K562 (cell line): ENCODE measurements around the gene DPYSL4.

Experiments used
- CBFB ChIP-seq: sonication (generic); formaldehyde crosslinking; IDR thresholded peaks from 2 replicates; pipeline ENCODE4 v1.4.0; 2020; ENCODE audit warnings: mild to moderate bottlenecking, missing genetic modification reagents
- FOXA1 ChIP-seq: fragments of 450-650 bp; IDR thresholded peaks from 2 replicates; pipeline ENCODE4 v1.6.1; 2016; ENCODE audit warnings: mild to moderate bottlenecking, borderline replicate concordance
- HNRNPL ChIP-seq: fragments of 200-400 bp; formaldehyde crosslinking; IDR thresholded peaks from 2 replicates; pipeline ENCODE4 v1.6.1; 2017; ENCODE audit warnings: low read depth, mild to moderate bottlenecking, low read length
- IRF2 ChIP-seq: sonication (generic); formaldehyde crosslinking; IDR thresholded peaks from 2 replicates; pipeline ENCODE4 v1.8.1; 2022; ENCODE audit warnings: mild to moderate bottlenecking, missing genetic modification reagents
- MYNN ChIP-seq, 2 experiments: sonication (generic); formaldehyde crosslinking in 1 of 2; IDR thresholded peaks; 2 replicates each; pipeline versions ENCODE4 v1.5.0 to v1.6.1; 2016 to 2020; ENCODE audit warnings: antibody characterized with exemption in 1 of 2, missing genetic modification reagents in 1 of 2
- RAD21 ChIP-seq, 2 experiments: fragments of 250-450 bp in 1 of 2; fragments of 450-650 bp in 1 of 2; sonication (Bioruptor Pico) in 1 of 2; formaldehyde crosslinking in 1 of 2; IDR thresholded peaks in 1 of 2; conservative IDR thresholded peaks in 1 of 2; 2 replicates each; pipeline versions ENCODE4 v1.4.0 to v1.8.0; 2020 to 2022; ENCODE audit warnings: mild to moderate bottlenecking in 2 of 2, moderate library complexity in 1 of 2
- ZNF589 ChIP-seq: fragments of 200-800 bp; sonication (Bioruptor generic); IDR thresholded peaks from 2 replicates; pipeline ENCODE4 v1.6.1; 2016; ENCODE audit warnings: low read depth, missing genetic modification characterization, missing compliant biosample characterization
- TF ChIP-seq, protein P1 (sequence below): fragments of 200-800 bp; sonication (Bioruptor generic); IDR thresholded peaks from 2 replicates; pipeline ENCODE4 v1.6.1; 2017; ENCODE audit warnings: missing genetic modification characterization, missing compliant biosample characterization
- TF ChIP-seq, protein P2 (sequence below): sonication (generic); formaldehyde crosslinking; IDR thresholded peaks from 2 replicates; pipeline ENCODE4 v1.8.0; 2022; ENCODE audit warnings: mild to moderate bottlenecking, low read depth, missing genetic modification reagents

DNA sequence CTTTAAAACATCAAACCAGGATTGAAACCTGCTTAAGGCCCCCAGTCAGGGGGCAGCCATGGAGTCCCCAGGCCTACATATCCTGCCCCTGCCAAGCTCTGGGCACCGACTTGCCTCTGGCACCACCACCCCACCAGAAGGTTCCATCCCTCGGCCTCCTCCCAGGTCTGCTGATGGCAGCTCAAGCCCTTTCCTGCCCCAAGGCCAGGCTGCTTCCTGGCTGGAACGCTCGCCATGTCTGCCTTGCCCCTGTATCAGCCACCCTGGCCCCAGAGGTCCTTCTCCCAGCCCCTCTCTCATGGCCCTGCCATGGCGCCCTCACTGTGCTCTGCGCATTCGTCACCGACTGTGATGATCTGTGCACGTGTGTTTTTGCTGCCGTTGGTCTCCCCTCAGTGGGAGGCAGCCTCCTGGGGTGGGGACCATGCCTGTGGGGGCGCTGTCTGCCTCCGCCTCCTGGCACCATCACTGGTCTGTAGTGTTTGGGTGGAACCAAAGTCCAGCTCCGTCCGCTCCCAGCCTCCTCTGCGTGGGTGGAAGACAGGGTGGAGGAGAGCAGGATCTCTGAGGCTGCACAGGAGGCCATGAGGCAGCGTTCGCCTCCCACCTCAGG lies 3.2 kb downstream of the DPYSL4 start:
- TF ChIP-seq RAD21 (CRISPR knock-in tag; conservative IDR thresholded peaks at IDR 0.05 in 1 of 2, IDR thresholded peaks at IDR 0.05 in 1 of 2) (no peak), MYNN (IDR thresholded peaks at IDR 0.05) (no peak), MYNN (CRISPR knock-in tag; IDR thresholded peaks at IDR 0.05) (no peak), CBFB (CRISPR knock-in tag) (no peak), ZNF589 (CRISPR knock-in tag) (no peak), IRF2 (CRISPR knock-in tag) (no peak), FOXA1 (no peak), HNRNPL (no peak)
- TF ChIP-seq, protein P1, sequence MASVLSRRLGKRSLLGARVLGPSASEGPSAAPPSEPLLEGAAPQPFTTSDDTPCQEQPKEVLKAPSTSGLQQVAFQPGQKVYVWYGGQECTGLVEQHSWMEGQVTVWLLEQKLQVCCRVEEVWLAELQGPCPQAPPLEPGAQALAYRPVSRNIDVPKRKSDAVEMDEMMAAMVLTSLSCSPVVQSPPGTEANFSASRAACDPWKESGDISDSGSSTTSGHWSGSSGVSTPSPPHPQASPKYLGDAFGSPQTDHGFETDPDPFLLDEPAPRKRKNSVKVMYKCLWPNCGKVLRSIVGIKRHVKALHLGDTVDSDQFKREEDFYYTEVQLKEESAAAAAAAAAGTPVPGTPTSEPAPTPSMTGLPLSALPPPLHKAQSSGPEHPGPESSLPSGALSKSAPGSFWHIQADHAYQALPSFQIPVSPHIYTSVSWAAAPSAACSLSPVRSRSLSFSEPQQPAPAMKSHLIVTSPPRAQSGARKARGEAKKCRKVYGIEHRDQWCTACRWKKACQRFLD (CRISPR knock-in tag) = no peak
- TF ChIP-seq, protein P2, sequence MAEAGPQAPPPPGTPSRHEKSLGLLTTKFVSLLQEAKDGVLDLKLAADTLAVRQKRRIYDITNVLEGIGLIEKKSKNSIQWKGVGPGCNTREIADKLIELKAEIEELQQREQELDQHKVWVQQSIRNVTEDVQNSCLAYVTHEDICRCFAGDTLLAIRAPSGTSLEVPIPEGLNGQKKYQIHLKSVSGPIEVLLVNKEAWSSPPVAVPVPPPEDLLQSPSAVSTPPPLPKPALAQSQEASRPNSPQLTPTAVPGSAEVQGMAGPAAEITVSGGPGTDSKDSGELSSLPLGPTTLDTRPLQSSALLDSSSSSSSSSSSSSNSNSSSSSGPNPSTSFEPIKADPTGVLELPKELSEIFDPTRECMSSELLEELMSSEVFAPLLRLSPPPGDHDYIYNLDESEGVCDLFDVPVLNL (CRISPR knock-in tag) = no peak
